ENCODE measurements around the gene BARHL2.

GRCh38 chr1:90745972-90746371, 28.9 kb upstream of the BARHL2 start:
- TF ChIP-seq CTCF (IDR thresholded peaks at IDR 0.05) = no peak
- no peak for TF ChIP-seq POLR2A (IDR thresholded peaks at IDR 0.05)
